Kidney (tissue), 14 donors: ENCODE data around the gene GPATCH2. TPM values are rescaled to one million over a fixed set of nuclear protein-coding genes. Genes with fewer than 3 reads are reported as not detected.

Experiments used
- DNase-seq, 5 donors: peaks; one replicate each; pipeline ENCODE4 v3.0.0-alpha.2; 2013 to 2020
- FAIRE-seq: peaks from 2 replicates; lab custom pipeline; 2012; peaks lifted over from hg19 to GRCh38; lab: Jason Lieb, UNC
- H3K27ac ChIP-seq, 2 donors: one replicate each; pipeline ENCODE4 v1.7.0; 2013; ENCODE audit warnings: low read depth in 2 of 2, low read length in 2 of 2, inconsistent platforms in 1 of 2
- H3K27me3 ChIP-seq: one replicate; pipeline ENCODE4 v1.7.1; 2013; ENCODE audit warnings: low read length, inconsistent platforms; ENCODE audit not compliant: control insufficient read depth, insufficient read depth
- H3K36me3 ChIP-seq, 3 donors: one replicate each; pipeline versions ENCODE4 v1.7.0 to v1.7.1; 2013; ENCODE audit warnings: low read length in 3 of 3, control low read depth in 1 of 3, inconsistent platforms in 1 of 3; ENCODE audit not compliant: insufficient read depth in 3 of 3, control insufficient read depth in 2 of 3
- H3K4me1 ChIP-seq, 3 donors: one replicate each; pipeline versions ENCODE4 v1.7.0 to v1.7.1; 2013; ENCODE audit warnings: low read length in 3 of 3, inconsistent platforms in 1 of 3, low read depth in 1 of 3; ENCODE audit not compliant: control insufficient read depth in 2 of 3, insufficient read depth in 2 of 3
- H3K4me3 ChIP-seq, 3 donors: one replicate each; pipeline versions ENCODE4 v1.7.0 to v1.8.1; 2013; ENCODE audit warnings: low read length in 3 of 3, control low read depth in 1 of 3, inconsistent platforms in 1 of 3
- H3K9ac ChIP-seq, 3 donors: one replicate each; pipeline versions ENCODE4 v1.7.0 to v1.7.1; 2013; ENCODE audit warnings: low read length in 3 of 3, control low read depth in 1 of 3, inconsistent platforms in 1 of 3
- H3K9me3 ChIP-seq, 3 donors: one replicate each; pipeline versions ENCODE4 v1.7.0 to v1.7.1; 2013; ENCODE audit warnings: low read length in 3 of 3, control low read depth in 1 of 3, inconsistent platforms in 1 of 3; ENCODE audit not compliant: control insufficient read depth in 2 of 3, insufficient read depth in 1 of 3
- intact Hi-C: fragments of 100-400 bp; cut with DNase I; formaldehyde crosslinking; loops from one replicate; pipeline ENCODE4 v1.11.1; 2022
- polyA plus RNA-seq: library from polyadenylated mRNA; stranded (reverse); fragments of 350-450 nt; fragmentation: Illumina TruSeq; extraction: RNeasy Lipid Tissue Mini Kit (QIAGEN cat#74804); gene quantifications from one replicate; pipeline ENCODE4 v1.2.3, GENCODE V29; 2014; ENCODE audit warnings: low read depth, low replicate concordance; ENCODE audit not compliant: insufficient read depth
- total RNA-seq: library from RNA; stranded (reverse); fragmentation: NEBNext Ultra II Directional; extraction: Animal tissue kit (Norgen Biotek cat#: 25700); gene quantifications from one replicate; pipeline ENCODE4 v1.2.1, GENCODE V29; 2021
- TF ChIP-seq, protein P1 (sequence below): IDR thresholded peaks from 3 replicates; pipeline ENCODE4 v1.5.1; 2012; ENCODE audit warnings: mild to moderate bottlenecking, moderate library complexity, borderline replicate concordance; ENCODE audit not compliant: insufficient read depth; ENCODE audit errors: extremely low read depth
- donor health status: control.
- donor health status: control.
- donor health status: control.
- donor health status: control.
- donor health status: control.
- donor health status: DM: yes; HTN: yes; CAD: no.
- donor health status: Normal renal cell carcinoma (clear cell type).

Gene GPATCH2
- total and polyA plus RNA-seq, 2 donors from 2014 or later = 3.9 to 18.7 TPM

DNA sequence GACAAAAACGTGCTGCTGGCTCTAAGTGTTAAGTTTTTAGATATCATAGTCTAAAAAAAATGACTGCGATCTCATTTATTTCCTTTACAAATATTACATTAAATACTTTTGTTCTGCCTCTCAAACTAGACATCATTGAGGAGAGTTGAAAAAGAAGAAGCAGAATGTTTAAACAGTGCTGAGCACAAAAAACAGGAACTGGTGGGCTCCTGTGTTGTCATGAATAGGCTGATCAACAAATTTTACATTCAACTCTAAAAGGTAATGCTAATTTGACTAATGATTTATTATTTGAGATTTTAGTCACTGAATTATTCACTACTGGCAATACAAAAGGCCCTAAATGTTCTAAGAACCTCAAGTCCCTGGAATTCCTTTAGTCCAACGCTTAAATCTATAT lies 66.1 kb downstream of the GPATCH2 start:
- DNase-seq = no peak
- H3K4me1 ChIP-seq = no peaks in the 10 kb centered on the region
- H3K9ac ChIP-seq = no peak overlapping the region
- H3K9me3 ChIP-seq = no peaks in the 10 kb centered on the region
- H3K27me3 ChIP-seq = no peaks in the 10 kb centered on the region
- FAIRE-seq = no peak
- TF ChIP-seq, protein P1, sequence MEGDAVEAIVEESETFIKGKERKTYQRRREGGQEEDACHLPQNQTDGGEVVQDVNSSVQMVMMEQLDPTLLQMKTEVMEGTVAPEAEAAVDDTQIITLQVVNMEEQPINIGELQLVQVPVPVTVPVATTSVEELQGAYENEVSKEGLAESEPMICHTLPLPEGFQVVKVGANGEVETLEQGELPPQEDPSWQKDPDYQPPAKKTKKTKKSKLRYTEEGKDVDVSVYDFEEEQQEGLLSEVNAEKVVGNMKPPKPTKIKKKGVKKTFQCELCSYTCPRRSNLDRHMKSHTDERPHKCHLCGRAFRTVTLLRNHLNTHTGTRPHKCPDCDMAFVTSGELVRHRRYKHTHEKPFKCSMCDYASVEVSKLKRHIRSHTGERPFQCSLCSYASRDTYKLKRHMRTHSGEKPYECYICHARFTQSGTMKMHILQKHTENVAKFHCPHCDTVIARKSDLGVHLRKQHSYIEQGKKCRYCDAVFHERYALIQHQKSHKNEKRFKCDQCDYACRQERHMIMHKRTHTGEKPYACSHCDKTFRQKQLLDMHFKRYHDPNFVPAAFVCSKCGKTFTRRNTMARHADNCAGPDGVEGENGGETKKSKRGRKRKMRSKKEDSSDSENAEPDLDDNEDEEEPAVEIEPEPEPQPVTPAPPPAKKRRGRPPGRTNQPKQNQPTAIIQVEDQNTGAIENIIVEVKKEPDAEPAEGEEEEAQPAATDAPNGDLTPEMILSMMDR = no peak
- intact Hi-C loops = no loop called here
- no peaks in the 10 kb centered on the region for H3K36me3 ChIP-seq
- no peak overlapping the region for H3K27ac ChIP-seq
- H3K4me3 ChIP-seq = no peak overlapping the region

DNA sequence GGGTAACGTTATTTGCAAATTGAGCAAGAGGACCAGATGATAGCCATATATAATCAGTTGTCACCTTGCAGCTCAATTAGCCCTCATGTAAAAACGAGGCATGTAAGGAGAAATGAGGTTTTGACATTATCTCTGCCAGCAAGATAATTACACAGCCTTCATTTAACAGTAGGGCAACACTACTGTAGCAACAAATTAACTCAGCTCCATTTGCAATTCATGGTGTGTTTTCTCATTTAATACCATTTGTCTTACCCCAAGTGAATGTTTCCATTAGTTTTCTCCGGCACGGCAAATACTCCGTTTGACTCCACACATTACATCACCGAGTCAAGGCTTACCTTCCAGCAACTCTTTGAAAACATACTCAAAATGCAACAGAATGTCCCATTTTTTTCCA lies 66.7 kb downstream of the GPATCH2 start:
- FAIRE-seq = no peak
- intact Hi-C loops = no loop called here
- Histone ChIP-seq H3K27ac (no peak overlapping the region), H3K9ac (no peak overlapping the region), H3K27me3 (no peaks in the 10 kb centered on the region), H3K9me3 (no peaks in the 10 kb centered on the region), H3K36me3 (no peaks in the 10 kb centered on the region), H3K4me3 (no peak overlapping the region), H3K4me1 (no peaks in the 10 kb centered on the region)
- DNase-seq = no peak
- TF ChIP-seq, protein P1 = no peak

DNA sequence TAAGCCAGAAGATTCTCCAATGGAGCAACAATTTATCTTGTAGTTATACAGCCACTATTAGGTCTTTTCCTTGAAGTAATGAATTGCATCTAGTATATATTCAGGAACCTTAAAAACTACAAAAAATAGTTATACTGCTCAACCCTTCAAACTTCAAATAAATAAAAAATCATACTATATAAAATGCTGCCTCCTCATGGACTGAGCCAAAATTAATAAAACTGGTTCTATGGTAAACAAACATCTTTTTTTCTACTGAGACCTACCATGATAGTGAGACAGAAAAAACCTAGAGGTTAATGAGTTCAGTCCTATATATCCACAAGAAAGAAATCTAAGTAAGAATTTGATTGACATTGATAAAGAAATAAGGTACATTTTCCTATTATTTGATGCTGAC lies 67.7 kb downstream of the GPATCH2 start:
- Histone ChIP-seq H3K9me3 (no peaks in the 10 kb centered on the region), H3K4me1 (no peaks in the 10 kb centered on the region), H3K27ac (no peak overlapping the region), H3K27me3 (no peaks in the 10 kb centered on the region), H3K9ac (no peak overlapping the region), H3K4me3 (no peak overlapping the region), H3K36me3 (no peaks in the 10 kb centered on the region)
- DNase-seq = no peak
- intact Hi-C loops = no loop called here
- TF ChIP-seq, protein P1 = no peak
- FAIRE-seq = no peak

DNA sequence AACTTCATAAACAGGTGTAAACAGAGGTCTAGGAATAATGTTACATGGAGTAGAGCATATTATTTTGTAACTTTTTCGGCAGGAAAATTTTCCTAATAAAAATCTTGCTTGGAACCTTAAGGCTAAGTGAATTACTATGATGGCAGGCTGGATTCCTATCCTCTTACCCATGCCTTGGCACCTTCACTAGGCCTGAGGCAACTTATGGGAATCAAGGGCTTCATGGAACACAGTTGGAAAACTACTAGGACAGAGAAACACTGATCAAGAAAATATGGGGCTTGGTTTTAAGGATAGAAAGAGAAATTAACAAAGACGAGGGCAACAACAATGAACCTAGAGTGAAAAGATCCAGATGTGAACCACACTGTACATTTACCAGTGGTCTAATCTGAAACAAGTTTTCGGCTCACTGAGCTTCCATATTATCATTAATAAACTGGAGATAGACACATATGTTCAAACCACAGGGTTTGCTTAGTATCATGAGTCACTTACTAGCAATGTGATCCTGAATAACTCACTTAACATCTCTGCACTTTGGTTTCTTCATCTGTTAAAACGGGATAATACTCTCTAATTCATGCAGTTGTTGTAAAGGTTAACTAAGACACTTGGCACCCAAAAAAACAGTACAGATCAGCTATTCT lies 68.5 kb downstream of the GPATCH2 start:
- H3K27ac ChIP-seq = no peak overlapping the region
- H3K4me3 ChIP-seq = no peak overlapping the region
- DNase-seq (no peak), FAIRE-seq (peak; percentile 39)
- H3K9ac ChIP-seq = no peak overlapping the region
- TF ChIP-seq, protein P1 = no peak
- H3K27me3 ChIP-seq = no peaks in the 10 kb centered on the region
- no peaks in the 10 kb centered on the region for H3K9me3 ChIP-seq
- intact Hi-C loops = no loop called here
- no peaks in the 10 kb centered on the region for H3K36me3 ChIP-seq
- H3K4me1 ChIP-seq = no peaks in the 10 kb centered on the region
